ENCODE data around the gene TYW1. TPM values are rescaled to one million over a fixed set of nuclear protein-coding genes. Genes with fewer than 3 reads are reported as not detected.
"Not testable (repeated sequence)": the region's sequence is repeated elsewhere in the genome, so short reads cannot be mapped to it uniquely, and the experiment has no call there.

TYW1 gene
- polyA plus RNA-seq, 1 donor: 26.3 TPM

DNA sequence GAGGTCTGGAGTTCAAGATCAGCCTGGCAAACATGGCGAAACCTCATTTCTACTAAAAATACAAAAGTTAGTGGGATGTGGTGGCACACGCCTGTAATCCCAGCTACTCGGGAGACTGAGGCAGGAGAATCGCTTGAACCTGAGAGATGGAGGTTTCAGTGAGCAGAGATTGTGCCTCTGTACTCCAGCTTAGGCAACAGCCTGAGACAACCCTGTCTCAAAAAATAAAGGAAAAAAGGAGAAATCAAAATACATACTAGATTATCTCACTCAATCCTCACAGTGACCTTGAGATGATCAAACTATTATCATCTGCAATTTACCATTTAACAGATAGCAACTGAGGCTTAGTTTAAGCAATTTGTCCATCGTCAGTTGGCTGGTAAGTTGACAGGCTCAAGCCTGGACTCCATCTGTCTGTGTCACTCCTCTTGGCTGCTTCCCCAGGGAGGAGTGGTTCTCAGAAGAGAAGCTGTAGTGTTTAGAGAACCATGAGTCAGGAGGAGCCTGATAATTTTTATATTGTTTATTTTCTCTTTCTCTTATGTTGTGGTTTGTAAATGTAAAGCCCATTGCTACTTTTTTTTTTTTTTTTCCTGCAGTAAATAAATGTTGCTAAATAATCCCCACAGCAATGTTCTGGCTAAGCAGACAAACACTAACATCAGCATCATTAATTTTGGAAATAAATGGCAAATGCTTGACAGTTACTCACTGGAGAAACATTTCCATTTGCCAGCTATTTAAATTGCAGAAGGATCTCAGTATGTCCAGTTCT, 46.3 kb downstream of the TYW1 start:
- not testable (repeated sequence) for DNase-seq

DNA sequence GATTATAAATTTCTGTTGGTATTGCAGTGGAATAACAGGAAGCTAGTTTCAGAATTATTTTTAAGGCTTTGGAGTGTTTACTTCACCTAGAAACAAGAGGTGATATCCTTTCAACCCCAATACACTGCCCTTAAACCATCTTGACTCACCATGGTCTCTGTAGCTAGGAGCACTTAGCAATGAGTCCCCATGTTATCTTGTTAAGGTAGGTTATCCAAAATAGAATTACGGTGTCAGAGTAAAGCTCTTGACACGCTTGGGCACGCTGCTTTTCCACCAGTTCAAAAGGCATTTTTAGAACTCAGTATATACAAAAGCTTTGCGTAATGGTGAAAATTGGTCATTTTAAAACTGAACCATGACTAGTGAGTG, 46.9 kb downstream of the TYW1 start:
- DNase-seq: not testable (repeated sequence)

DNA sequence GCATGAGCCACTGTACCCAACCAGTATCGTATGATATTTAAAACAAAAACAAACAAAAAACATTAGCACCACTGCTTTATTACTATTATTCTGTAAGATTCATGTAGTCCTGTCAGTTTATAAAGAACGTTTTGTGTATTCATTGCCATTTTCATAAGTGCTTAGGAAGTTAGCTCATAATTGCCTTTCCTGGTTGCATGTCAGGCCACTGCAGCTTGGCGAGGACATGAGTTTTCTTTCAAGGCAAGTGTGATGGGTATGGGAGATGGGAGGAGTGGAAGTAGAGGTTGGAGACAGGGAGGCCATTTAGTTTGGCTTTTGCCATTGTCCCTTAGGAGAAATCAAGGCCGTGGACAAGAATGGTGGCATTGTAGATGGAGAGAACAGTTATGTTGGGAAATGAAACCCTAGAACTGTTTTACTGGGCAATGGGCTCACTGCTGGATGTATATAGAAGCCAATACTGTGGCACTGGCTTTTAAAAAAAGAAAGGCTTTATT, 48.9 kb downstream of the TYW1 start:
- no peak for DNase-seq

DNA sequence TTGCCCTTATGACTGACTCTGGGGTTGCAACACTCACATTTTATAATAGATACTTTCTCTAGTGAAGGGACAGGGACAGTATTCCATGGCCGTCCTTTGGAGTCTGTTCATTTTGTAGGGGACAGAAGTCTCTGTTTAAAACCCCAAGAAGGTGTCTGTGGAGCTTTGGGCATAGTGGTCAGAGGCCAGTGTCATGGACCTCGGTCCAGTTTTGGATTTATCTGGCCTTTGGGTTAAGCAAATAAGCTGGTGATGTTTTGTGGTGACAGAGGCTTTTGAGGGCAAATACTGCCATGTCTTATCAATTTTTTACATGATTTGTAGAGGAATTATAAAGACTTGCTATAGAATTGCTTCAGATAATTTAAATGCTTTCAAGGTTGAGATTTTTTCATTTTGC, 50.2 kb downstream of the TYW1 start:
- DNase-seq: not testable (repeated sequence)

DNA sequence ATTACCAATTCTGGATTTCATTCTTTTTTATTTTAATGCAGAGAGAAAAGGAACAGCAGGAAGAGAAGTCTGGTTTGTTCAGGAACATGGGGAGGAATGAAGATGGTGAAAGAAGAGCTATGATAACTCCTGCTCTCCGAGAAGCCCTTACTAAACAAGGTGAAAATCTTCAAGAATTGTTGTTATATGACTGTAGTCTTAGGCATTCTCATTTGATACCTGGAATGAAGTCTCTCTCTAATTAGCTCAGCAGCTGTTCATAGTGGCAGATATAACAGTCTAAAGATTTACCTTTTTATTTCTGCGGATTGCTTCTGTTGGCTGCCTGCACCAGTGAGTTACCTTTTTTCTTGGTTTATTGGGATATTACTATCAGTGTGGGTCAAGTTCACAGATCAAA, 53.3 kb downstream of the TYW1 start:
- DNase-seq: not testable (repeated sequence)

DNA sequence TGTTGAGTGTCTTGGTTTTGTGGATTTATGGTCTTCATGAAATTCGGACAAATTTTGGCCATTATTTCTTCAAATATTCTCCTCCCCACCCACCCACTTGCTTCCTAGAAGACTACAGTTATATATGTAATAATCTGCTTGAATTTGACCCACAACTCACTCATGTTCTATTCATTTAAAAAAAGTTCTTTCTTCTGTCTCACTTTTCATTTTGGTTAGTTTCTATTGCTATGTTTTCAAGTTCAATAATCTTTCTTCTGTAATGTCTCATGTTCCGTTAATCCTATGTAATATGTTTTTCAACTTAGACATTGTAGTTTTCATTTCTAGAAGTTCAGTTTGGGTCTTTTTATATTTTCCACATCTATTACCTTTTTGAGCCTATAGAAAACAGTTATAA, 55.5 kb downstream of the TYW1 start:
- DNase-seq: not testable (repeated sequence)

DNA sequence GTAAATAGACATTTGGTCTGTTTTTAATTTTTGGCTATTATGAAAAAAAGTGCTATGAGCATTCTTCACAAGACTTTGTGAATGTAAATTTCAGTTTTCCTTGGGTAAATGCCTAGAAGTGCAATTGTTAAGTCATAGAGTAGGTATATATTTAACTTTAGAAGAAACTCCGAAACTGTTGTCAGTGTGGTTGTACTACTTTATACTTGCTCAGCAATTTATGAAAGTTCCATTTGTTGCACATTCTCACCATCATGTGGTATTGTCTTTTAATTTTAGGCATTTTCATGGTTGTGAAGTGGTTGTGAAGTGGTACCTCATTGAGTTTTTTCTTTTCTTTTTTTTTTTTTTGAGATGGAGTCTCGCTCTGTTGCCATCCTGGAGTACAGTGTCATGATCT, 60.0 kb downstream of the TYW1 start:
- DNase-seq: no peak

DNA sequence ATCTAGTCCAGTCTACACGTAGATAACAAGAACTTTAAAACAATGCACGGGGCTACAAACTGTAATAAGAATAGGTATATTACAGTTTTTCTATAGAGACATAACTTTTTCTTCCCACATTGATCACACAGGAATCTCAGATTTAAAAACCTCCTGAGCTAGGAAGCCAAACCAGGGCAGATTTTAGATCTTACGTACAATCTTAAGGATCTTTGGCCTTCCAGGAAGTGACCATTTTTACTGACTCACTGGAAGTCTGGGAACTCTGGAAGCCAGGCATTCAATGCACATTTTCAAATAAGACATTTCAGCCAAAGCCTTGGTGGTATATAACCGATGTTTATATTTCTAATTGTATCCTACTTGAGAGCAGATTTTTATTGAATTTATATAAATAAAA, 64.7 kb downstream of the TYW1 start:
- not testable (repeated sequence) for DNase-seq

DNA sequence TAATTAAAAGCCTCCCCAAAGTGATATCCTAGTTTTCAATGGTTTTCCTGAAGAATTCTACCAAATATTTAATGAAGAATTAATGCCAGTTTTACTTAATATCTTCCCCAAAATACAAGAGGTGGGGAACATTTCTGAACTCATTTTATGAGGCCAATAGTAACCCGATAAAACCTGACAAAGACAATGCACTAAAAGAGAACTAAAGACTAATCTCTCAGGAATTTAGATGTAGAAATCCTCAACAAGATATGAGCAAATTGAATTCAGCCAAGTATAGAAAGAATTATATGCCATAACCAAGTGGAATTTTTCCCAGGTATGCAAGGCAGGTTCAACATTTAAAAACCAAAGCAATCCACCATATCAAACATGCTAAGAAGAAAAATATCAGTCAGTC, 66.2 kb downstream of the TYW1 start:
- DNase-seq: not testable (repeated sequence)

DNA sequence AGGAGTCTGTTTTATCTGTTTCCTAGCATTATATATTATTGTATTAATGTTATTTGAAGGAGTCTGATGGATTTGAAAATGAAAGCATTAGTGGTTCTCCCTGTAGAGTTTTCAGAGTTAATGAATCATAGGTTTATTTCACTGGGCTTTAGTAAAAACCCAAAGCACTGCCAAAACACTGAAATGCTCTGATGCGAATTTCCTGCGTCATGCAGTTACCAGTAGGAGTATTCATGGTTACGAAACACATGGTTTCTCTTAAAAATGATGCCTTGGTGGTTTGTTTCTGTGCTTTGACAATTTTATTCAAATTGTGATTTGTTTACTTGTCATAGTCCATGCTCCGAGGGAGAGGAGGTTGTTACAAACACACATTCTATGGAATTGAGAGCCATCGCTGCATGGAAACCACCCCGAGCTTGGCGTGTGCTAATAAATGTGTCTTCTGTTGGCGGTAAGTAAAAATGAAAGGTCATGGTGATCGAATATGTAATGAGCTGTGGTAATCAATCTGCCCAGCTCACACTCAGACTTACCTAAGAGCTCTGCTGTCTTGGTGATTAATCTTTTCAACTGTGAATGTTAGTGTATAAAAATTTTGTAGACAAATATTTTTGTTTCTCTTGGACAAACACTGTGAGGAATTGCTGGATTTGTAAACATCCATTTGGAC, 70.5 kb downstream of the TYW1 start:
- peak; percentile 25 for DNase-seq

DNA sequence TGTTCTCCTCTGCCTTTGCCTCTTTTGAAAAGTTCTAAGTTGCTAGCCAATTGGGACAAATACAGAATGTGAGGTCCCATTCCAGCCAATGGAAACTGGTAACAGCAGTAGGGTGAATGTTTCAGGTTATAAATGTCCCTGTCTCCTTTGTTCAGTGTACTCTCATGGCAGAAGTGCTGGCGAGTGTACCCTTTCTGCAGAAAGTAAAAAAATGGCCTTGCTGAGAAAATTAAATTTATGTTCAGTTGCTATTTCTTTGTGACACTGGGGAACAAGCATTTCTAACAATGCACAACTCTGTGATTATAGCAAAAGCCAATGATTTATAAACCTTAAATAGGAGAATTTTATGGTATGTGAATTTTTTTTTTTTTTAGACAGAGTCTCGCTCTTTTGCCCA, 79.5 kb downstream of the TYW1 start:
- not testable (repeated sequence) for DNase-seq

DNA sequence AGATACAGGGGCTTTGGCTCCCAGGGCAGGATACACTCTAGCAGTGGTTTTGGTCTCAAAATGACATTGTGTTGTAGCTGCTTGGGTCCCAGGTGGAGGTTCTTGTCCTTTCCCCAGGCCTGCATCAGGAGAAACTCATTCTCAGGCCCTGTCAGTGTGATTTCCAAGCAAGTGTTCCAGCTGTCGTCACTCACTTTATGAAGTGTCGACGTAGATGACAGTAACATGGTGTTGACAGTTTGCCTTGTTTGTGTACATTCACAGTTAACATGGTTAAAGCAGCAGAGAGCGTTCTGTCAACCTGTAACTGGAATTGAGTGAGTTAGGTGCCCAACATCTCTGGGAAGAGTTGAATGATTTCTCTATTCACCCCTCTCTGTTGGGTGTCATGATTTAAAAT, 86.2 kb downstream of the TYW1 start:
- DNase-seq: not testable (repeated sequence)

DNA sequence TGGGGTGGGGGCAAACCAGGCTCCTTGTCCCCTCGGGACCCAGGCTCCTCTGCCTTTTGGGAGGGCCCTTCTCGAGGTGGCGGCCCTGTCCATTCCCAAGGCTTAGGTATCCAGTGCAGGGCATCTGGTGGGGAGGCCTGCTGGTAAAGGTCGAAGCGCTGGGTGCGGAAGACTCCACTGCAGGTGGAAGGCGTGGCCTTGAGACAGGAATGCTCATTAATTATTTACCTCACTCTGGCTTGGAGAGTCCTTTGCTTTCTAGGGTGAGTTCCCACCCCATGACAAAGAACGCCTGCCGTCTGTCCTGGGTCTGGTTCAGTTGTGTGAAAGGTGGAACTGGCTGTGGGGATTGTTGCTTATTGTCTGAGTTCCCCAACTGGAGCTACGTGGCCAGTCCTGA, 92.6 kb downstream of the TYW1 start:
- not testable (repeated sequence) for DNase-seq

DNA sequence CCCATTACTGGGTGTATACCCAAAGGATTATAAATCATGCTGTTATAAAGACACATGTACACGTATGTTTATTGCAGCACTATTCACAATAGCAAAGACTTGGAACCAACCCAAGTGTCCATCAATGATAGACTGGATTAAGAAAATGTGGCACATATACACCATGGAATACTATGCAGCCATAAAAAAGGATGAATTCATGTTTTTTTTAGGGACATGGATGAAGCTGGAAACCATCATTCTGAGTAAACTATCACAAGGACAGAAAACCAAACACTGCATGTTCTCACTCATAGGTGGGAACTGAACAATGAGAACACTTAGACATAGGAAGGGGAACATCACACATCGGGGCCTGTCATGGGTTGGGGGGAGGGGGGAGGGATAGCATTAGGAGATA, 94.4 kb downstream of the TYW1 start:
- DNase-seq: not testable (repeated sequence)

DNA sequence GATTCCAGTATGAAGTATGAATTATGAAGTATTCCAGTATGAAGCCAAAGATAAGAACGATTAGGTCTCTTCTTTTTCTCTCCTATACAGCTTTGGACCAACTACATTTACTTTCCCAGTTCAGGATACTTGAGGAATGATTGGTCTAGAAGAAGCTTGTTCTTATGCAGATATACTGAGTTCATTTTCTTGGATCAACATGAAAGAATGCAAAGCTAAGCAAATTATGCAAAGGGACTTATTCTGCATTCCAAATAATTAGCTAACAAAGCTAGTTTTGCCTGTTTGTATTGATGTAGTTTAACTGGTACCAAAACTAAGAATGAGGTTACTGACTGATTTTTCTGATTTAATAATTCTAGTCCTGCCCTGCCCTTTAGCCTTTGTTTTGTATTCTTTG, 101.4 kb downstream of the TYW1 start:
- DNase-seq: not testable (repeated sequence)

DNA sequence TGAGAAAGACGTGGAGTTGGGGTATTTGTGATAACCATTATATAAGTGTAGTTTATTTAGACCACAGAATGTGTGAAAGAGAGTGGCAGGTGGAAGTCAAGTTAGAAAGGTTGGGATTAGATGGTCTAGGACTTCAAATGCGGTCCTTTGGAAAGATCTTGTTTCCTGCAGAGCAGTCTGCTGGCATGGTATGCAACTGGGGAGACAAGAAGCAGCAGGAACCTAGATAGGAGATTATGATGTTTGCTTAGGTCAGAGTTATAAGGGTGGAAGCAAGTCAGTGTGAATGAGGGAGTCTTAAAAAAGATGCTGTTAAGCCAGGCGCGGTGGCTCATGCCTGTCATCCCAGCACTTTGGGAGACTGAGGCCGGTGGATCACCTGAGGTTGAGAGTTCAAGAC, 102.8 kb downstream of the TYW1 start:
- DNase-seq: not testable (repeated sequence)

DNA sequence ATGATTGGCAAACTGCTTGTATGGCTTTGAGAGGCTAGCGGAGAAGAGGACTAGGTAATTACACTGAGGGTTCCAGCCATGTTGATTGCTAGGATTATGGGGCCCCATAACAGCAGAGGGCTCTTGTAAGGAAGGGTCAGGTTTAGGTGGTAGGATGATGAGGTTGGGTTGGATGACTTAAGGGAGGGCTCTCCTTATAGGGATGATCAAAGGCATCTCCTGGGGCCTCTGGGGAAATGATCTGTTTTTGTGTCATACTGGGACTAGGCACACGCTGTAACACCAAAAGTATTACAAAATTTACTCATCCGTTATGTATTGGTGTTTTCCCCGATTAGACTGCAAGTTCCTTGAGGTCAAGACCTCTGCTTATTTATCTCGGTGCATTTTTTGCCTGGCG, 103.4 kb downstream of the TYW1 start:
- DNase-seq: not testable (repeated sequence)

DNA sequence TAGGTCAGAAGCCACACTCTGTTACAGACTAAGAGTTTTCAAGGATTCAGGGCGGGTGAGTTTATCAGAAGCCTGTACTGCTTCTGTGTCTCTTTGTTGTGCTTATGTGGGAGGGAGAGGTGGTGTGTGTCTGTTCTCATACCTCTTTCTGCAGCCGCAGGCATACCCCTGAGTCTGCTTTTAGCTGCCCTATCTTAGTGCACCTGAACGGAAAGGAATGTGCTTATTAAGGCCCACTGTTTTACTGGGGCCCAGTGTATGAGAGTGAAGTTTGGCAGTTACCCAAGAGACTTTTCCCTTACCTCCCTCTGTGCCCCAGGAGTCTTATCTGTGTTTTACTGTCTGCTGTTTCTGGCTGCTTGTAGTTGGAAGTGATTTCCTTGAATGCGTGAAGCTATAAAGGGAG, 104.3 kb downstream of the TYW1 start:
- DNase-seq: no peak

DNA sequence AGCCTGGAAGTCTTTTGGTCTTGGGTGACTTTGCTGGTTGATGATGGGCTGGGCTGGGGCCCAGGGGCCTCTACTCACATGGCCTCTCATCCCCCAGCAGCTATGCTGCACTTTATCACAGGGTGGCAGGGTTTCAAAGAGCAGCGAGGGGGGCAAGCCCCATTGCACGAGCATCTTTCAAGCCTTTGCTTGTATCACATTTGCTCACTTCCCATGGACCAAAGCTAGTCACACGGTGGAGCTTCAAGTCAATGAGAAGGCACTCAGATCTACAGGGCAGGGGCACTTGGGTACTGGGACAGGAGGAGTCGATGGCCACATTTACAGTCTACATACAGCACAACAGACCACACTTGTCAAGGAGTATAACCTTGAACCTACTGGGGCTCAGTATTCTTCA, 108.3 kb downstream of the TYW1 start:
- not testable (repeated sequence) for DNase-seq

DNA sequence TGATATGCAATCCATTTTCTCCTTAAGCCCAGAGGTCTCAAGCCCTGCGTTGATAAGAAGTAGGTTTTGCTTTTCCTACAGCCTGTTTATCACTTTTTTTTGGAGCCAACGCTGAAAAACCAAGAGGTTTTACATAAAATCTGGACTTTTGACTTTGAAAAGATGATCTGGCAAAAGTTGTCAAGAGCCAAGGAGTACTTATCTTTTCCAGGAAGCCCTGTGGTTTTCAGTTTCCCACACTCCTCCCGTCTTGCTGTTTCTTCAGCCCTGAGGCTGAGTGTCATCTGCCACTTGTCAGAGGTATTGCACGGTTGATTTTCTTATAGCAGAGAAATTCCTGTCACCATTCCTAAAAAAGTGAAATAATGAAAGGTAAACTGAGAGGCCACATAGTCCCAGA, 108.7 kb downstream of the TYW1 start:
- no peak for DNase-seq

DNA sequence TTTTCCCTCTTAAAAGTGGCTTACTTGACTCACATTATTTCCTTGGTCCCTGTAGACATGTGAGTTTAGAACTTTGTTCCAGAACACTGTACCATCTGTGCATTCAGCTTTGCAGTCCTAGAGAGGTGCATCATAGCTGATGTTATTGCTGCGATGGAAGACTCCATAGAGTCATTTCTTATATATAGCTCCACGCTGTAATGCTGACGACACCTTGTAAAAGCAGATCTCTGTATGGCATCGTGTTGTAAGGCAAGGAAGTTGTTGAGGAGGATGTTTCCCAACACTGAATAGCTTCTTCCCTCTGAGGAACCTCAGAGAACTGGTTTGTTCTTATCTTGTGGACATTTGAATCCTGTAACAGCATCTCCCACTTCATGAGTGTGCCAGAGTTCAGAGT, 109.6 kb downstream of the TYW1 start:
- not testable (repeated sequence) for DNase-seq

DNA sequence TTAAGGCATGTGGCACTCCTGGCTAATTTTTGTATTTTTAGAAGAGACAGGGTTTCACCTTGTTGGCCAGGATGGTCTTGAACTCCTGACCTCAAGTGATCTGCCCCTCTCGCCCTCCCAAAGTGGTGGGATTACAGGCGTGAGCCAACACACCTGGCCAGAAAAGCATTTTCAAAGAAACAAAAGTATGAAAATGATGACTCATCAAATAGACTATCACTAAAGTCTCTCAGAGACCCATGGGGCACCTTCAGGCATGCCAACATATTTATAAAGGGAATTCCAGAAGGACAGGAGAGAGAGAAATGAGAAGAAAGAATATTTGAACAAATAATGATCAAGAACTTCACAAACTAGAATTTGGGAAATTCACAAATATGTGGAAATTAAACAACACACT, 114.7 kb downstream of the TYW1 start:
- not testable (repeated sequence) for DNase-seq

DNA sequence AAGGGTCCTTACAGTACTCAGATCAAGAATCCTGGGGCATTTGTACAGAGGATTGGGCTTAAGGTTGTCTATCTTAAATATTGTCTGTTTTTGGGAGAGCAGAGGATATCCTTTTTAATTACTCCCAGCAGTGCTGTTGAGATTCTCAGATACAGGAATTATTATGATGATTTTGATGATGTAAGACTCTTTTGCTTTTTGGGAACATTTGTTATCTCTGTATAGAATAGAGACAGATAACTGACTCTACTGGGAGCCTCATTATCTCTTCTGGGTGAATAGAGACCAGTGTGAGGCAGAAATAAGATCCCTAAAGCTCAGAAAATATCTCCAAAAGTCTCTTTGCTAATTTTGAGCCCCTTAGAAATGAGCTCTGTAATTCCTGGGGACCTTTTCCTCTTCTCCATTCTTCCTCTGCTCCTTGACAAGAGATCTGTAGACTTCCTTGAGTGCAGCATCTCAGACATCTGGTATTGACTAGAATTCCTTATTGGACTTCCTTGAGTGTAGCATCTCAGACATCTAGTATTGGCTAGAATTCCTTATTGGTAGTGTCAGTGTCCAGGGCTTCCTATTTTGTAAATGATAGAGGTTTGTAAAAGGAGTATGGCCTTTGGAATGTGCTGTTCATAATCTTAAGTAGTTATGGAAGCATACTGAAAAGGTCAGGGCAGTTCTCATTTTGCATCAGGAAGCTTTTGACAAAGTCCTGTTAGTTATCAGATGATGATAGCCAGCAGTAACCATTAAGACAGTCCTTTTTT, 118.0 kb downstream of the TYW1 start:
- DNase-seq: not testable (repeated sequence)
